SH-SY5Y (cell line): ENCODE measurements around the gene TEX26.

Experiments
- GATA2 ChIP-seq: IDR thresholded peaks from 2 replicates; pipeline ENCODE4 v1.6.1; 2011; ENCODE audit warnings: mild to moderate bottlenecking, low read depth, low read length
- GATA3 ChIP-seq: IDR thresholded peaks from 2 replicates; pipeline ENCODE4 v1.6.1; 2011; ENCODE audit warnings: low read depth, mild to moderate bottlenecking, low read length, moderate library complexity

GRCh38 chr13:31000889-31001288, 68.4 kb downstream of the TEX26 start:
- no peak for TF ChIP-seq GATA2
- TF ChIP-seq GATA3 = no peak
